Endometrial microvascular endothelial cells (primary cell): ENCODE measurements around the gene LSM7. TPM values are rescaled to one million over a fixed set of nuclear protein-coding genes. Genes with fewer than 3 reads are reported as not detected.

Source experiments
- total RNA-seq: library from RNA; depleted of rRNA; stranded (reverse); fragments of >200 nt; gene quantifications from one replicate; pipeline ENCODE4 v1.2.3, GENCODE V29; 2015; ENCODE audit errors: inconsistent ontology term

Gene LSM7
- total RNA-seq, 1 donor from 2014 or later, result 132 TPM

Other genes with a start within 250 kb of the LSM7 start
- gene MOB3A, start 232.3 kb downstream of the LSM7 start, total RNA-seq, result 66.6 TPM
- not detected for gene IZUMO4, start 231.7 kb downstream of the LSM7 start, total RNA-seq
- 103 TPM for gene AP3D1, start 177.0 kb downstream of the LSM7 start, total RNA-seq
- gene DOT1L, start 164.7 kb downstream of the LSM7 start, total RNA-seq, result 12.5 TPM
- 118 TPM for gene PLEKHJ1, start 92.3 kb downstream of the LSM7 start, total RNA-seq
- 51.0 TPM for gene SF3A2, start 91.8 kb downstream of the LSM7 start, total RNA-seq
- gene AMH, start 79.3 kb downstream of the LSM7 start, total RNA-seq, result 0.19 TPM
- gene JSRP1, start 72.2 kb downstream of the LSM7 start, total RNA-seq, result not detected
- gene PEAK3, start 46.4 kb downstream of the LSM7 start, total RNA-seq, result not detected
- gene LINGO3, start 20.4 kb downstream of the LSM7 start, total RNA-seq, result not detected
- gene SPPL2B, start 98 bp upstream of the LSM7 start, total RNA-seq, result 53.6 TPM
- not detected for gene TMPRSS9, start 31.7 kb upstream of the LSM7 start, total RNA-seq
- 65.0 TPM for gene TIMM13, start 99.0 kb upstream of the LSM7 start, total RNA-seq
- gene LMNB2, start 128.4 kb upstream of the LSM7 start, total RNA-seq, result 185 TPM
- gene GADD45B, start 147.5 kb upstream of the LSM7 start, total RNA-seq, result 45.3 TPM